ENCODE measurements around the gene SPOCK1.

- TF ChIP-seq, protein P1, sequence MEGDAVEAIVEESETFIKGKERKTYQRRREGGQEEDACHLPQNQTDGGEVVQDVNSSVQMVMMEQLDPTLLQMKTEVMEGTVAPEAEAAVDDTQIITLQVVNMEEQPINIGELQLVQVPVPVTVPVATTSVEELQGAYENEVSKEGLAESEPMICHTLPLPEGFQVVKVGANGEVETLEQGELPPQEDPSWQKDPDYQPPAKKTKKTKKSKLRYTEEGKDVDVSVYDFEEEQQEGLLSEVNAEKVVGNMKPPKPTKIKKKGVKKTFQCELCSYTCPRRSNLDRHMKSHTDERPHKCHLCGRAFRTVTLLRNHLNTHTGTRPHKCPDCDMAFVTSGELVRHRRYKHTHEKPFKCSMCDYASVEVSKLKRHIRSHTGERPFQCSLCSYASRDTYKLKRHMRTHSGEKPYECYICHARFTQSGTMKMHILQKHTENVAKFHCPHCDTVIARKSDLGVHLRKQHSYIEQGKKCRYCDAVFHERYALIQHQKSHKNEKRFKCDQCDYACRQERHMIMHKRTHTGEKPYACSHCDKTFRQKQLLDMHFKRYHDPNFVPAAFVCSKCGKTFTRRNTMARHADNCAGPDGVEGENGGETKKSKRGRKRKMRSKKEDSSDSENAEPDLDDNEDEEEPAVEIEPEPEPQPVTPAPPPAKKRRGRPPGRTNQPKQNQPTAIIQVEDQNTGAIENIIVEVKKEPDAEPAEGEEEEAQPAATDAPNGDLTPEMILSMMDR (conservative IDR thresholded peaks at IDR 0.05; ENCODE audit: low read depth, low read length) = no peak
- TF ChIP-seq EZH2 (IDR thresholded peaks at IDR 0.05; ENCODE audit: borderline replicate concordance, low read depth, low read length, poor library complexity, severe bottlenecking) = no peak
Measured at GRCh38 chr5:137098663-137099062, 400.5 kb downstream of the SPOCK1 start.

Measured in A673 (cell line).